HG02870 (cell line): ENCODE measurements around the gene IGIP.

Source experiments
- ATAC-seq: cut with Tn5 transposase; IDR thresholded peaks from one replicate; pipeline ENCODE4 v1.9.1; 2021; ENCODE audit warnings: mild to moderate bottlenecking, moderate library complexity; ENCODE audit not compliant: unreplicated experiment

The IGIP gene

DNA sequence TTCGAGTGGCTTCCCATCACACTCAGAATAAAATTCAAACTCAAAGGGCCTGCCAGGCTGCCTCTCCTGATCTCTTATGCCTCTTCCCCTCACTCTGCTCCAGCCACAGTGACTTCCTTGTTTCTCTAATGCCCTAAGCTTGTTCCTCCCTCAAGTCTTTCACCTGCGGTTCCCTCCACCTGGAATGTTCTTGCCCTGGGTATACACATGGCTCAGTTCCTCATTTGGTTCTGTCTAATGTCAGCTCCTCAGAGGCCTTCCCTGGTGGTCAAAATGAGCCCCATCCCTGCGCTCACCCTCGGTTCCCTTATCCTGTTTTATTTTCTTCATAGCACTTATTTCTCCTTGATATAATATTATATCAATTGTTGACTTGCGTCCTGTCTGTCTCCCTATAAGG is 36.5 kb downstream of the IGIP start:
- no peak for ATAC-seq

DNA sequence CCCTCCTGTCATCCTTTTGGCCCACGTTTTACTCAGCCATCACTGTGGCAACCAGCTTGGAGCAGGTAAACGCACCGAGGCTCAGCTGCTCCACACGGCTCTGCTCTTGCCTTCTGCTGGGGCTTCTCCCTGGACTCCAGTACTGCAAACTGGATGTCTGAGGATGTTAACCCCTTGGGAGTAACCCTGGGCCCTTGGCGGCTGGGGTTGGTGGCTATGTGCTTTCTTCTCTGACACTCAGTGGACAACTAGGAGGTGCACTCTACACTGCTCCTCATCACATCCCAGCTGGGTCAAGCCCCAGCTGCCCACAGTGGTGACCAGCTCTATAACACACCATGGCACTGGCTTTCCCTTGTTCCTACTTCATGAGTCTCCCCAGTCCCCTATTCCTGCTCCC is 37.0 kb downstream of the IGIP start:
- no peak for ATAC-seq

DNA sequence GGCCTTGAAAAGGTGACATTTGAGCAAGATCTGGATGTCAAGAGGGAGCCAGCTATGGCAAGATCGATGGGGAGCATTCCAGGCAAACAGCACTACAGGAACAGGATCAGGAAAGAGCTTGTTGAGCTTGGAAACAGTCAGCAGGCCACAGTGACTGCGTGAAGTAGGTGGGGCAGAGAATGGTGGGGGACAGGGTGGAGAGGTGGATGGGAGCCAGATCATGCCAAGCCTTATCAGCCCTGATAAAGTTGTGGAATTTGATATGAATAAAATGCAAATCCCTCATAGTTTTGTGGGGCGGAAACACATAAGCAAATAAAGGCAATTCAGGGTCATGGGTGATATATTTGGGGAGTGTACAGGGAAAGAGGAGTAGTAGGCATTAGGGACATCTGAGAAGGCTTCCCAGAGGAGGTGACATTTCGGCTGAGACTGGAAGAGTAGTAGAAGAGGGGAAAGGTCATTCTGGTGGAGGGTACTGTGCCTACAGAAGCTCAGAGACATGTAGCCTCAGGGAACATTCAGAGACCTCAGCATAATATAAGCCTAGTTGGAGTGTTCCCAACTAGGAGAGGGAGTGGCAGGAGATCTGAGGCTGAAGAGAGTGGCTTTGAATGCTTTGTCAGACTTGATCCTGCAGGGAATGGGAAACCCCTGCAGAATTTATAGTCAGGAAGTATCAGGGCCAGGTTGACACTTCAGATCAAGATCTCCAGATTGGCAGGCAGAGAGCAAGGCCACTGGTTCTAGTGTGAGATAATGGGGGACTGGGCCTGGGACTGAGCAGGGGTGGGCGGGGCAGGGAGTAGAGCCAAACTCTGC is 39.6 kb downstream of the IGIP start:
- ATAC-seq: no peak

DNA sequence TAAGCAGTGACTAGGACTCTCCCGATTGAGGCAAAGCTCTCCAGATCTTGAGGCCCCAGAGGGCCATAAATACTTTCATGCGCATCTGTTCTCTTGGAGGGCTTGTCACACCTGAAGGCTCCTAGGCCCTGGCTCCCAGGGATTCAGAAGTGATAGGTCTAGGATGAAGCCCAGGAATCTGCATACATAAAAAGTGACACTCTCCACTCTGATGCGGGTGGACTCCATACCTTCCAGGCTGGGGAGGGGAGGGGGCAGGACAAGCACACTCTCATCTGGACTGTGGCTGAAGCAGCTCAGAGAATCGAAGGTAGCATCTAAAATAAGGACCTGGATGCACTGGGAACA is 40.2 kb downstream of the IGIP start:
- ATAC-seq: no peak

DNA sequence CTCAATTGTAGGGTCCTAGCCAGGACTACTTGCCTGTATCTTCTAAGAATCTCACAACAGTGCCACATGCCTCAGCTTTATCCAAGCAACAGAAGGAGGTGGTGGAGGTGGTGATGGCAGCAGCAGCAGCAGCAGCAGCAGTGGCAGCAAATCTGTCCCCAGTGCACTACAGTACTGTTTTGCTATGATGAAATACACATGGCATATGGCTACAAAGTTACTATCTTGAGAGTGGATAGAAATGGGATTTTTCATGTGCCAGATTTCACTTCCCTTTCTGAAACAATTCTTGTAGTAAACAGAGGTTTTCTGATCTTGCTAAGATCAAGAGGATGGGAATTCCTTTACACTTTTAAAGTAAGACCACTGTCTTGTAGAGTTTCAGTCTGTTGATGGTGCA is 41.2 kb downstream of the IGIP start:
- ATAC-seq: no peak

DNA sequence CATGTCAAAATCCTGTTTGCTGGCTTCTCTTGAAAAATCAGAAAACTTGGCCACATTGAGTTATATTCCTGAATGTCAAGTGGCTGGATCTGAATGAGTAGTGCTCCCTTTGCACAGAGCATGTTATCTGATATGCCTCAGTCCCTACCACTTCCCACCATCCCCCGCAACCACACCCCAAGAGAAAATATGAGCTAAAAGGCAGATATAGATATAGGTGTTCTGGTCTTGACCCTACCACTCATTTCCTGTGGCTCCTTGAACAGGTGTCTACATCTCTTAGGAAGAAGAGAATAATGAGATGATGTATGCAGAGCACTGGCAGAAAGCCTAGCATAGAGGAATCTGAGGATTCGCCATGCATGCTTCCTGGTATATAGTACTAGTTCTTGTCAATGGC is 42.6 kb downstream of the IGIP start:
- ATAC-seq: no peak

DNA sequence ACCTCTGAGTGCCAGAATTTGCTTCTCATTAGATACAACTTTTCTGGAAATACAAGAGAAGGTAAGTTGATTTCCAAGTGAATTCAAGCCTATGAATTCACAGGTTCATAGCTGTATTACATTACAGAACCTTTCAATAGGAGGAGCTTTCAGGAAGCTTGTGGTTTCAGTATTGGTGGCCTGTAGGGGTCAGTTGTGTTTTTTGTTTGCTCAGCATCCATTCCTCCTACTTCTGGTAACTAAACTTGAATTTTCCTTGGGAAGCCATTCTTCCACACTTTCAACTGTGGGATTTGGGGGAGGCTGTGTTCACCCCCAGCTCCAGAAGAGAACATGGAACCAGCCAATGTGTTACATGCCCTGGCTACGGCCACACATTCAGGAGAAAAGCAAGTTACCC is 43.7 kb downstream of the IGIP start:
- ATAC-seq: no peak

DNA sequence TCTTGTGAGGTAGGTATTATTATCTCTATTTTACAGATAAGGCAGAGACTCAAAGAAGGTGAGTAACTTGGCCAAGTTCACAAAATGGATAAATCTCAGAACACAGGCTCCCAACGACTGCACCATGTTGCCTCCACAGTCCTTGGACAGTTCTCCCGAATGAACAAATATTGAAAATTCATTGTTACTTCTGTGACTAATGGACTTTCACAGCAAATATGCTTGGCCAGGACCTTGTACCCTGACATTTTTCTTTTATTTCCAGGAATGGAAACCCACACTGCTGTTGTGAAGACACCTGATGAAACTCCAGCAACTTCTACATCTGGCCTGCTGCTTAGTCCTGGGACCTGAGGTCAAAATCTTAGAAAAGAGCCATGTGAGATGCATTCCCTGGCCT is 46.7 kb downstream of the IGIP start:
- no peak for ATAC-seq

DNA sequence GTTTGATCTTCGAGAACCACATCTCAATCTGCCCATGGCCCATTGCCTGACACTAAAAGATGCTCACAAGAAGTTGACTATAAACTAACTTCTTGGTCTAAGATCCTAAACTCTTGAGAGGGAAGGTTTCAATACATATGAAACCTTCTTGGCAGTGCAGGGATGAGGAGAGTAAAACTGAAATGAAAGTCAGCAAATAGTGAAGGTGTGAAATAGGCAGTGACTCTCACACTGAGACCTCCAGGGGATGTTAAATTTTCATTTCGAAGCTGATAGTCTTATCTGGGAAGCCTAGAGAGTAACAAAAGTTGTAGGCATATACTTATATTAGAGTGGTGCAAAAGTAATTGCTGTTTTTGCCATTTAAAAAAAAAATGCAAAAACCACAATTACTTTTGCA is 48.3 kb downstream of the IGIP start:
- ATAC-seq: no peak

DNA sequence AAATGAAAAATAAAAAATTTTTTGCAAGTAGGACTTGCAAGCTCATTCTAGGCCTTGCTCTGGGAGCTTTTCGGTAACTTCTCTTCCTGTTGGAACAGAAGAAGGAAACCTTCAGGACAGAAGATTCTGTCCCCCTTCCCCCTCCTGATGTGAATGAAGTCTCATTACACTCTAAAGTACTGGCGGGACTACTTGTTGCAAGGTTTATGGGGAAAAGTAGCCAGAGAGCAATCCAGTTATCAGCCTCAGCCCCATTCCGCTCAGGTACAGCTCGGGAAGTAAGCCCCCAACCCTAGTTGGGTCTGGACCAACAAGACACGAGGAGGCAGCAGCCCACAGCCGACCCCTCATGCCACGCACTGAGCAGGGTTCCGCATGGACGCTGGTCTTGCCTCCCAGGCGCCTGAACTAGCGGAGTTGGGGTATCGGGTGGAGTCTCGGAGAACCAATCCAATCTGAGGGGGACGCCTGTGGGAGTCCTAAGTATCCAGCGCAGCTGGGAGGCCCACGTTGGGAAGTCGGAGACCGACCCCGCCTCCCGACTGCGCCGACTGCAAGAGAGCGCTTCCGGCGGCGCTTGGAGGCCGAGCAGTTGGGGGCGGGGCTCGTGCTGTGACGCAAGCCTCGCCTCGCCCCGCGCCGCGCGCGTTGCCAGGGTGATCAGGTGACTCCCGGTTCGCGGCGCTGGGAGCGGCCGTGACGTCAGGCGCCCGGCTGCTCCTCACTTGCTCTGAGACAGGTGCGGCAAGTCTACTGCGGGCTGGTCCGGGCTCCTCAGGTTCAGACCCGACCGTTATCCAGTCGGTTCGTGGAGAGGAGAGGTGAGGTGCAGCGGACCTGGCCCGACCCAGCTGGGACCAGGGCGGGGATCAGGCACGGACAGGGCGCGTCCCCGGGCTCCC is 49.0 kb downstream of the IGIP start, which contains the start of gene CYSTM1:
Gene CYSTM1 (plus strand): TSS at position 724 of the 902 bp plus-strand sequence. CDS start 19,278 bp downstream, outside the sequence.
- ATAC-seq: peak; percentile 89

DNA sequence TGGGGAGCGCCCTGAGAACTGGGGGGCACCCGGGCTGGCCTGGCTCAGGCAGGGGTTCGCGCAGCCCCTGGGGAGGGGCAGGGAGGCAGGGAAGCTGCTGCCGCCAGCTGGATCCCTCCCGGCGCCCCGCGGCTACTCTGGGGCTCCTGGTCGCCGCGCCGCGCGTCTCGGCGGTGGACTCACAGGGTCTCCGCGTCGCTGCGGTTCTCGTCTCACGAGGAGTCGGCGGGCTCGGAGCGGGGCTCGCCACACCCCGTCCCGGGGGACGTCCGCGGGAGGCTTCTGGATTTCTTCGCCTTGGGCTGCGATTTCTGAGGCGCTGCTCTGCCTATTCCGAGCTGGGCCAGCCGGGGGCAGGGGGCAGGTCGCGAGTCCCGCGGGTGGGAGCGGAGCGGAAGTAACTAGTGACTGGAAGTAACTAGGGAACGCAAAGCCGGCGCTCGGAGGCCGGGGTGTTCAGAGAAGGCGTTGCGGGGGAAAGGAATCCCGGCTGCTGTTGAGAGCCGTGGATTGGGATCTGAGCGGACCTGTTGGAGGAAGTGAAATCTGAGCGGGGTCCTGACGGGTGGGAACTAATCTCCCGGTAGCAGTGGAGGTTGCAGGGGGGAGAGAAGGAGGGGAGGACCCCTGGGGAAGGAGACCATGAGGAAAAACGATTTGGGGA is 49.8 kb downstream of the IGIP start:
- ATAC-seq: peak; percentile 35

DNA sequence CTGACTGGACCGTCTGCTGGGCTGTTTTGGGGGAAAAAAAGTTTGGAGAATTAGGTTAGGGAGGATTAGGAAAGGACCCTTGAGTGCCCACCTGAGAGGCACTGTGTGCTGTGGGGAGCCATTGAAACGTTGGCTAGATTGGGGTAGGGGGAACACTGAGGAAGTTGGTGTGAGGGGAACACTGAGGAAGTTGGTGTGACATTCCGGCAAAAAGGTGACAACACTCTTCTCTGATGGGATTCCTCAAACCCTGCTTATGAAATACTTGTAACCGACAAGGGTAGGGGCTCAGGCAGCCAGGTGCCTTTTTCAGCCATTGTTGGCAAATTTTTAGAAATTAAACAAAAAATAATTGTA is 50.3 kb downstream of the IGIP start:
- no peak for ATAC-seq

DNA sequence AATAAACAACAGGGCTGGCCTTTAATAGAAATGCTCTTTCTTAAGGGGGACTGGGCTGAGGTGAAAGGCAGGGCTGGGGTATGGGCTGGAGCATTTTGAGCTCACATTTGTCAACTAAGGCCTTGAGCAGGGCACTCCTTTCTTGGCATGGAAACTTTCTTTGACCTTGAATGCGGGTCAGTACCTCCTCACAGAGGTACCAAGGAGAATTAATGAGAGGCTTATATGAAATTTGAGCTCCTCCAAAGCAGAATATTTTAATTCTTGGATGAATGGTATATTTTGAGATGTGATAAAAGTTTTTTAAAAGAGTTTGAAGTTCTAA is 52.3 kb downstream of the IGIP start:
- ATAC-seq: no peak

DNA sequence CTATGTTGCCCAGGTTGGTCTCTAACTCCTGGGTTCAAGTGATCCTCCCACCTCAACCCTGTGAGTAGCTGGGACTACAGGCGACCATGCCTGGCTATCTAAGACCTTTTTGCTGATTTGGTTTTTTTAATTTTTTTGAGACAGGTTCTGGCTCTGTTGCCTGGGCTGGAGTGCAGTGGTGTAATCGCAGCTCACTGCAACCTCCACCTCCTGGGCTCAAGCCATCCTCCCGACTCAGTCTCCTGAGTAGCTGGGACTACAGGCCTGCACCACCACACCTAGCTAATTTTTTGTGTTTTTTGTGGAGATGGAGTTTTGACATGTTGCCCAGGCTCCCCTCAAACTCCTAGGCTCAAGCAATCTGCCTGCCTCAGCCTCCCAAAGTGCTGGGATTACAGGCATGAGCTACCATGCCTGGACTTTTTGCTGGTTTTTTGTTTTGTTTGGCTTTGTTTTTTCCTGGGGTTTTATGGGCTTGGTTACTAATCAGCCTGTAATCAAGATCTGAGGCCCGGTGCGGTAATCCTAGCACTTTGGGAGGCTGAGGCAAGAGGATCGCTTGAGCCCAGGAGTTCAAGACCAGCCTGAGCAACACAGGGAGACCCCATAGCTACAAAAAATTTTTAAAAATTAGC is 52.9 kb downstream of the IGIP start:
- ATAC-seq: no peak
